Smooth muscle cell (in vitro differentiated cells): ENCODE measurements around the gene TFDP2. TPM values are rescaled to one million over a fixed set of nuclear protein-coding genes. Genes with fewer than 3 reads are reported as not detected.

Experiments
- DNase-seq: peaks from one replicate; lab custom pipeline; 2025; ENCODE audit not compliant: unreplicated experiment; lab: John Stamatoyannopoulos, UW
- H2AFZ ChIP-seq: fragments of 200-600 bp; sonication (generic); 2 replicates; pipeline ENCODE4 v1.6.0; 2016; ENCODE audit warnings: antibody characterized with exemption, low read depth, mild to moderate bottlenecking
- H3F3A ChIP-seq: fragments of 200-600 bp; sonication (generic); 2 replicates; pipeline ENCODE4 v1.6.0; 2017; ENCODE audit warnings: antibody characterized with exemption, low read depth
- H3K27ac ChIP-seq: fragments of 200-600 bp; sonication (generic); 2 replicates; pipeline ENCODE4 v1.5.1; 2016; ENCODE audit warnings: low read depth, mild to moderate bottlenecking
- H3K27me3 ChIP-seq: fragments of 200-600 bp; sonication (generic); 2 replicates; pipeline ENCODE4 v1.6.1; 2016; ENCODE audit warnings: low read depth, mild to moderate bottlenecking
- H3K36me3 ChIP-seq: fragments of 200-600 bp; sonication (generic); 2 replicates; pipeline ENCODE4 v1.5.1; 2016; ENCODE audit warnings: low read depth
- H3K4me1 ChIP-seq: fragments of 200-600 bp; sonication (generic); 2 replicates; pipeline ENCODE4 v1.5.1; 2016; ENCODE audit warnings: low read depth
- H3K4me2 ChIP-seq: fragments of 200-600 bp; sonication (generic); 2 replicates; pipeline ENCODE4 v1.6.0; 2016; ENCODE audit warnings: mild to moderate bottlenecking
- H3K4me3 ChIP-seq: fragments of 200-600 bp; sonication (generic); 2 replicates; pipeline ENCODE4 v1.5.1; 2016; ENCODE audit warnings: mild to moderate bottlenecking
- H3K79me2 ChIP-seq: fragments of 200-600 bp; sonication (generic); 2 replicates; pipeline ENCODE4 v1.6.0; 2016; ENCODE audit warnings: low read depth, mild to moderate bottlenecking
- H3K9ac ChIP-seq: fragments of 200-600 bp; sonication (generic); 2 replicates; pipeline ENCODE4 v1.6.0; 2016; ENCODE audit warnings: low read depth
- H3K9me3 ChIP-seq: fragments of 200-600 bp; sonication (generic); replicated peaks from 2 replicates; pipeline ENCODE4 v1.5.1; 2016; ENCODE audit warnings: low read depth
- H4K20me1 ChIP-seq: fragments of 200-600 bp; sonication (generic); 2 replicates; pipeline ENCODE4 v1.6.0; 2016; ENCODE audit warnings: low read depth
- WGBS: methylation state at CpG from one replicate; pipeline ENCODE4 v1.1.7; 2016; ENCODE audit warnings: low lambda C conversion rate; 5-methylcytosine and 5-hydroxymethylcytosine counted together
- polyA plus RNA-seq: library from polyadenylated mRNA; unstranded; fragments of >200 nt; fragmentation: Nextera tagmentation; extraction: Ambion mirVana; gene quantifications from 2 replicates; pipeline ENCODE4 v1.2.1, GENCODE V29; 2016
- total RNA-seq: library from RNA; depleted of rRNA; stranded (reverse); fragments of >200 nt; gene quantifications from 2 replicates; pipeline ENCODE4 v1.2.3, GENCODE V29; 2014
- TF ChIP-seq, protein P1 (sequence below): fragments of 200-600 bp; sonication (generic); IDR thresholded peaks from 2 replicates; pipeline ENCODE4 v1.5.1; 2017; ENCODE audit warnings: borderline replicate concordance, mild to moderate bottlenecking, antibody characterized with exemption; ENCODE audit not compliant: insufficient read depth, poor library complexity, severe bottlenecking

TFDP2 gene
- total and polyA plus RNA-seq, 2 experiments from 2014 or later, result 39.9 to 54.3 TPM

DNA sequence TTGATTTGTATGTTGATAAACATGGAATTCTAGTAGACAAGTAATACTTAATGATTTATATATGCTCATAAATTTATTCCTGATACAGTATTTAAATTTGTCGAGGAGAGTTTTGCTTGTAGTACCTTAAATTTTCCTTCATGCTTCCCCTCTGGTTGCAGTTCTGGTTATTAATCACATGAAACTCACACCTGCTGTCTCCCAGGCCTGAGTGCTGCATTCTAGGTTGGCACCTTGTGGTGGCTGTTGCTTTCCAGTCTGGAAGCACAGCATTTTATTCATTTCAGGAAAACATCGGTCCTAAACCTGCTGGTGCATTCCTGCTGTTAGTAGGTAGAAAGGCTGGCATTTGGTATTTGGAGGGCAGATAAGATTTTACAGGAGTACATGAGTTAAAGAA lies 228.0 kb downstream of the TFDP2 start:
- no peak overlapping the region for H3K4me2 ChIP-seq
- H4K20me1 ChIP-seq, result no peaks in the 10 kb centered on the region
- H3K9me3 ChIP-seq, result no peaks in the 10 kb centered on the region
- peaks cover 4% of the 10 kb centered on the region for H3K36me3 ChIP-seq
- no peak overlapping the region for H2AFZ ChIP-seq
- no peaks in the 10 kb centered on the region for H3K27me3 ChIP-seq
- no peaks in the 10 kb centered on the region for H3K79me2 ChIP-seq
- no peaks in the 10 kb centered on the region for H3K4me1 ChIP-seq
- no peak for DNase-seq
- no peaks in the 10 kb centered on the region for H3F3A ChIP-seq
- WGBS, result 98% methylated on average over 2 of the region's 2 CpGs
- no peak overlapping the region for H3K9ac ChIP-seq
- H3K27ac ChIP-seq, result no peak overlapping the region
- TF ChIP-seq, protein P1, sequence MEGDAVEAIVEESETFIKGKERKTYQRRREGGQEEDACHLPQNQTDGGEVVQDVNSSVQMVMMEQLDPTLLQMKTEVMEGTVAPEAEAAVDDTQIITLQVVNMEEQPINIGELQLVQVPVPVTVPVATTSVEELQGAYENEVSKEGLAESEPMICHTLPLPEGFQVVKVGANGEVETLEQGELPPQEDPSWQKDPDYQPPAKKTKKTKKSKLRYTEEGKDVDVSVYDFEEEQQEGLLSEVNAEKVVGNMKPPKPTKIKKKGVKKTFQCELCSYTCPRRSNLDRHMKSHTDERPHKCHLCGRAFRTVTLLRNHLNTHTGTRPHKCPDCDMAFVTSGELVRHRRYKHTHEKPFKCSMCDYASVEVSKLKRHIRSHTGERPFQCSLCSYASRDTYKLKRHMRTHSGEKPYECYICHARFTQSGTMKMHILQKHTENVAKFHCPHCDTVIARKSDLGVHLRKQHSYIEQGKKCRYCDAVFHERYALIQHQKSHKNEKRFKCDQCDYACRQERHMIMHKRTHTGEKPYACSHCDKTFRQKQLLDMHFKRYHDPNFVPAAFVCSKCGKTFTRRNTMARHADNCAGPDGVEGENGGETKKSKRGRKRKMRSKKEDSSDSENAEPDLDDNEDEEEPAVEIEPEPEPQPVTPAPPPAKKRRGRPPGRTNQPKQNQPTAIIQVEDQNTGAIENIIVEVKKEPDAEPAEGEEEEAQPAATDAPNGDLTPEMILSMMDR, result no peak
- no peak overlapping the region for H3K4me3 ChIP-seq

DNA sequence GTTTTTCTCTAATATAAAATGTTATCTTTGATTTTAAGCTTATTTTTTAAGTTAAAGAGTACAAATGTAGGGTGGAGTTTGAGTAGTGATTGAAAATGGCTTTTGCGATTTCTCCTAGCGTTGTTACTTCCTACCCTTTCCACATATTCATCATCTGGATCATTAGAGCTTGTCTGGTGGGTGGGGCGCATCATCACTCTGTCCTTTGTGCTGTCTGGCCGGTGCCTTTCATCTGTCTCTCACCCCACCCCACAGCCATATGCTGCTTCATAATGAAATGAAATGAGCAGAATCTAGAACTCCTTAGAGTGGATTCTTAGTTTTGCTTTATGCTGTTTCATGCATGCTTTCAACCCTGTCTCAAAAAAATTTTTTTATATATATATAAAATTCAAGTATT lies 228.6 kb downstream of the TFDP2 start:
- Histone ChIP-seq H3K27me3 (no peaks in the 10 kb centered on the region), H3K9ac (no peak overlapping the region), H4K20me1 (no peaks in the 10 kb centered on the region), H3K9me3 (no peaks in the 10 kb centered on the region), H2AFZ (no peak overlapping the region), H3F3A (no peaks in the 10 kb centered on the region), H3K4me1 (no peaks in the 10 kb centered on the region), H3K36me3 (peaks cover 4% of the 10 kb centered on the region), H3K79me2 (no peaks in the 10 kb centered on the region), H3K4me3 (no peak overlapping the region), H3K4me2 (no peak overlapping the region), H3K27ac (no peak overlapping the region)
- no peak for DNase-seq
- TF ChIP-seq, protein P1, result no peak
- WGBS, result 84% methylated on average over 4 of the region's 4 CpGs

DNA sequence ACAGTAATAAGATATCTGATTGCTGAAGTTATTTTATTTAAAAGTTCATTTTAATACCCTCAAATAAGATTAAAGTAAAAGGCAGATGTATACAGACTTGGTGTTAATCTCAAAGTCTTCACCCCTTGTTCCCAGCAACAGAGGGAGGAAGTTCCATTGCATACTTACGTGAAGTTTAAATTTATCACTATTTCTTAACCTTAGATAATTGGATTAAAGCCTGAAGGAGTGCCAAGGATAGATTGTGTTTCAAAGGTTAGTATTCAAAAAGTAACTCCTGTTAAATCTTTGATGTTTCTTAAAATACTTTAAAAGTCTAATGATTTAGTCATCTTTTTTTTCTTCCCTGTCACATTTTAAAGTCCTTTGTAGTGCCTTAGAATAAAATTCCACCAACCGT lies 233.6 kb downstream of the TFDP2 start:
- no peaks in the 10 kb centered on the region for H4K20me1 ChIP-seq
- no peak overlapping the region for H2AFZ ChIP-seq
- no peaks in the 10 kb centered on the region for H3F3A ChIP-seq
- TF ChIP-seq, protein P1, result no peak
- no peak overlapping the region for H3K4me3 ChIP-seq
- no peak overlapping the region for H3K9ac ChIP-seq
- WGBS, result 91% methylated on average over 2 of the region's 2 CpGs
- H3K4me1 ChIP-seq, result no peaks in the 10 kb centered on the region
- no peaks in the 10 kb centered on the region for H3K9me3 ChIP-seq
- H3K36me3 ChIP-seq, result no peaks in the 10 kb centered on the region
- no peak overlapping the region for H3K27ac ChIP-seq
- H3K27me3 ChIP-seq, result no peaks in the 10 kb centered on the region
- no peak for DNase-seq
- no peaks in the 10 kb centered on the region for H3K79me2 ChIP-seq
- no peak overlapping the region for H3K4me2 ChIP-seq

DNA sequence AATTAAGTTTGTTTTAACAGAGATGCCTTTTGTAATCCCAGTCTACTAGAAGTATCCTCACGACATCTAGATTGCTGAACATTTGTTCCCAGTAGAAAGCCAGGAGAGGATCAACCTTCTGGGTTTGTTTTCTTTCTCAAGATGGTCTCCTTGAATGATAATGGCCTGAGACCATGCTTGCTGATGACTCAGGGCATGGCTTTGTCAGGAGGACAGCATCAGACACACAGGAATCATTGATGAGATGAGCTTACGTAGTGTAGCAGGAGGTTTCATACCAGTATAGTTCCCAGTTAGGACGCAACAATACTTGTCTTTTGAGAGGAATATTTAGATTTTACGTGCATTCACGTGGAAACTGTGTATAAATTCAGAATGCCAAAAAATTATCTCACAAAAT lies 234.3 kb downstream of the TFDP2 start:
- Histone ChIP-seq H3K4me1 (no peaks in the 10 kb centered on the region), H4K20me1 (no peaks in the 10 kb centered on the region), H3K27me3 (no peaks in the 10 kb centered on the region), H3F3A (no peaks in the 10 kb centered on the region), H3K27ac (no peak overlapping the region), H3K79me2 (no peaks in the 10 kb centered on the region), H3K36me3 (no peaks in the 10 kb centered on the region), H3K4me3 (no peak overlapping the region), H3K9ac (no peak overlapping the region), H2AFZ (no peak overlapping the region), H3K9me3 (no peaks in the 10 kb centered on the region), H3K4me2 (no peak overlapping the region)
- DNase-seq, result no peak
- WGBS, result 92% methylated on average over 5 of the region's 5 CpGs
- TF ChIP-seq, protein P1, result no peak
